ENCODE results near the gene HDGF. TPM values are rescaled to one million over a fixed set of nuclear protein-coding genes. Genes with fewer than 3 reads are reported as not detected.

The HDGF gene
- total and polyA plus RNA-seq, 2 donors (not counting 3 experiments of a cell fraction or from before 2014, with no cell fraction given), result 95.1 to 298 TPM

- no peaks in the 10 kb centered on the region for H3K36me3 ChIP-seq (ENCODE audit: control insufficient read depth in 2 of 2, extremely low read depth in 1 of 2, insufficient read depth in 2 of 2, low read length in 2 of 2)
- no peaks in the 10 kb centered on the region for H4K20me1 ChIP-seq (replicated peaks; ENCODE audit: control insufficient read depth, extremely low read depth, insufficient read depth, low read length)
- no peaks in the 10 kb centered on the region for H3K9me1 ChIP-seq (replicated peaks; ENCODE audit: control insufficient read depth, extremely low read depth, insufficient read depth, low read length)
- dilution Hi-C loops (cut with MboI; ENCODE audit: extremely low pct_ligation_motif_present, low sequenced_read_pairs), result no loop called here
- BruUV-seq (replicated peaks), result no TSS peak
- H3K4me2 ChIP-seq (ENCODE audit: insufficient read depth, low read length), result no peak overlapping the region
- DNase-seq (ENCODE audit: low read depth, low spot score), result no peak
- no peak overlapping the region for H3K4me3 ChIP-seq (replicated peaks in 1 of 3; ENCODE audit: insufficient read depth in 1 of 3, low read depth in 1 of 3, low read length in 3 of 3)
- POLR2A ChIA-PET, result no interaction called here
- H2AFZ ChIP-seq (ENCODE audit: low read depth, low read length), result no peak overlapping the region
- H3K79me2 ChIP-seq (ENCODE audit: control insufficient read depth, insufficient read depth, low read length), result no peaks in the 10 kb centered on the region
- intact Hi-C loops (cut with micrococcal nuclease), result no loop called here
- no peak overlapping the region for H3K9ac ChIP-seq (replicated peaks; ENCODE audit: extremely low read depth, insufficient read depth, low read length)
- no peaks in the 10 kb centered on the region for H3K9me3 ChIP-seq (replicated peaks; ENCODE audit: control insufficient read depth, insufficient read depth, low read length)
- no peaks in the 10 kb centered on the region for H3K4me1 ChIP-seq (ENCODE audit: control insufficient read depth, extremely low read depth, insufficient read depth, low read length)
- no peak for FAIRE-seq
- H3K27me3 ChIP-seq (ENCODE audit: control insufficient read depth in 2 of 2, insufficient read depth in 2 of 2, low read length in 2 of 2), result peaks cover 4 to 6% of the 10 kb centered on the region in 2 experiments
- CTCF ChIA-PET, result interaction anchor here (2.5 to 16.7 kb wide), 3 partner anchors 8 to 28 kb away, joined by 13 to 453 read pairs (median 453); partner anchors contain the start of gene CRABP2
- no peak overlapping the region for H3K27ac ChIP-seq (ENCODE audit: insufficient read depth, low read depth, low read length)
- no peak for TF ChIP-seq EZH2 (IDR thresholded peaks at IDR 0.05; ENCODE audit: borderline replicate concordance, low read depth, low read length, severe bottlenecking)
- no peak for TF ChIP-seq GATA2 (IDR thresholded peaks at IDR 0.05; ENCODE audit: insufficient read depth, insufficient read length, low read depth, low read length)
- TF ChIP-seq JUN (IDR thresholded peaks at IDR 0.05; ENCODE audit: borderline replicate concordance, insufficient read depth, insufficient read length, low read depth), result no peak
- no peak for TF ChIP-seq POLR2AphosphoS5 (IDR thresholded peaks at IDR 0.05; ENCODE audit: insufficient read depth, low read depth, low read length)
- TF ChIP-seq FOS (IDR thresholded peaks at IDR 0.05; ENCODE audit: borderline replicate concordance, insufficient read depth, low read length), result no peak
- no peak for TF ChIP-seq CTCF (IDR thresholded peaks at IDR 0.05; ENCODE audit: extremely low read depth in 1 of 2, insufficient read depth in 1 of 2, low read depth in 1 of 2, low read length in 2 of 2)
- no peak for TF ChIP-seq MYC (IDR thresholded peaks at IDR 0.05; ENCODE audit: low read depth, low read length)
- TF ChIP-seq POLR2A (IDR thresholded peaks at IDR 0.05; ENCODE audit: low read depth, low read length), result no peak
- TF ChIP-seq MAX (IDR thresholded peaks at IDR 0.05; ENCODE audit: insufficient read depth, insufficient read length), result no peak
Observed at GRCh38 chr1:156697481-156697880, 54.0 kb downstream of the HDGF start.

Measured in endothelial cell of umbilical vein (primary cell).